Trophoblast cell (in vitro differentiated cells and primary cell): ENCODE results near the gene KREMEN1.

Experiments
- DNase-seq, 2 donors: peaks; one replicate each; pipeline ENCODE4 v3.0.0-alpha.2; 2016
- H2AFZ ChIP-seq: 2 replicates; pipeline ENCODE4 v1.6.1; 2013; ENCODE audit warnings: low read length, moderate library complexity, mild to moderate bottlenecking; ENCODE audit not compliant: insufficient read depth, poor library complexity
- H2AK5ac ChIP-seq: 2 replicates; pipeline ENCODE4 v1.6.1; 2013; ENCODE audit warnings: mild to moderate bottlenecking, low read length
- H2BK120ac ChIP-seq: 2 replicates; pipeline ENCODE4 v1.6.1; 2013; ENCODE audit warnings: low read length, mild to moderate bottlenecking, moderate library complexity; ENCODE audit not compliant: insufficient read depth, poor library complexity
- H2BK12ac ChIP-seq: 2 replicates; pipeline ENCODE4 v1.6.1; 2013; ENCODE audit warnings: mild to moderate bottlenecking, low read length, moderate library complexity
- H2BK5ac ChIP-seq: 2 replicates; pipeline ENCODE4 v1.6.1; 2013; ENCODE audit warnings: low read length, low read depth, moderate library complexity, mild to moderate bottlenecking; ENCODE audit not compliant: poor library complexity
- H3K14ac ChIP-seq: 2 replicates; pipeline ENCODE4 v1.6.1; 2013; ENCODE audit warnings: mild to moderate bottlenecking, low read length
- H3K18ac ChIP-seq: 2 replicates; pipeline ENCODE4 v1.6.1; 2013; ENCODE audit warnings: mild to moderate bottlenecking, low read length
- H3K23ac ChIP-seq: 2 replicates; pipeline ENCODE4 v1.6.1; 2013; ENCODE audit warnings: low read length
- H3K27ac ChIP-seq: 2 replicates; pipeline ENCODE4 v1.5.1; 2013; ENCODE audit warnings: low read depth, mild to moderate bottlenecking, inconsistent platforms, low read length, moderate library complexity
- H3K27me3 ChIP-seq: 2 replicates; pipeline ENCODE4 v1.6.1; 2013; ENCODE audit warnings: inconsistent platforms, mild to moderate bottlenecking, low read length, moderate library complexity; ENCODE audit not compliant: insufficient read depth
- H3K36me3 ChIP-seq, 2 experiments: 1 replicate in 1 of 2; 2 replicates in 1 of 2; pipeline ENCODE4 v1.6.1; 2013; ENCODE audit warnings: low read length in 2 of 2, mild to moderate bottlenecking in 2 of 2, moderate library complexity in 1 of 2; ENCODE audit not compliant: insufficient read depth in 2 of 2, control insufficient read depth in 1 of 2
- H3K4ac ChIP-seq: 2 replicates; pipeline ENCODE4 v1.6.1; 2013; ENCODE audit warnings: low read depth, mild to moderate bottlenecking, low read length, moderate library complexity
- H3K4me1 ChIP-seq, 2 experiments: 1 replicate in 1 of 2; 2 replicates in 1 of 2; pipeline ENCODE4 v1.6.1; 2013; ENCODE audit warnings: low read length in 2 of 2, mild to moderate bottlenecking in 2 of 2, moderate library complexity in 1 of 2; ENCODE audit not compliant: insufficient read depth in 2 of 2, control insufficient read depth in 1 of 2
- H3K4me2 ChIP-seq: 2 replicates; pipeline ENCODE4 v1.6.1; 2013; ENCODE audit warnings: inconsistent platforms, mild to moderate bottlenecking, low read length, moderate library complexity
- H3K4me3 ChIP-seq: 2 replicates; pipeline ENCODE4 v1.5.1; 2013; ENCODE audit warnings: mild to moderate bottlenecking, low read depth, low read length, inconsistent platforms
- H3K79me1 ChIP-seq: one replicate; pipeline ENCODE4 v1.6.1; 2013; ENCODE audit warnings: low read length
- H3K79me2 ChIP-seq: 2 replicates; pipeline ENCODE4 v1.6.1; 2013; ENCODE audit warnings: low read length, mild to moderate bottlenecking; ENCODE audit not compliant: control insufficient read depth, insufficient read depth, poor library complexity
- H3K9ac ChIP-seq: 2 replicates; pipeline ENCODE4 v1.6.1; 2013; ENCODE audit warnings: mild to moderate bottlenecking, low read length
- H3K9me3 ChIP-seq: 2 replicates; pipeline ENCODE4 v1.6.1; 2013; ENCODE audit warnings: low read depth, mild to moderate bottlenecking, control low read depth, inconsistent platforms, low read length; ENCODE audit not compliant: insufficient read depth
- H4K12ac ChIP-seq: 2 replicates; pipeline ENCODE4 v1.6.1; 2013; ENCODE audit warnings: low read depth, mild to moderate bottlenecking, low read length, moderate library complexity
- H4K8ac ChIP-seq: 2 replicates; pipeline ENCODE4 v1.6.1; 2013; ENCODE audit warnings: low read depth, mild to moderate bottlenecking, low read length, moderate library complexity
- H4K91ac ChIP-seq: one replicate; pipeline ENCODE4 v1.6.1; 2013; ENCODE audit warnings: low read depth, mild to moderate bottlenecking, low read length, moderate library complexity
- WGBS: extraction: QIAGEN DNeasy Blood & Tissue Kit; methylation state at CpG from one replicate; pipeline ENCODE4 v1.1.7; 2013; ENCODE audit warnings: missing lambda C conversion rate; ENCODE audit not compliant: insufficient read length, insufficient coverage; ENCODE audit errors: extremely low coverage; 5-methylcytosine and 5-hydroxymethylcytosine counted together

Gene KREMEN1

DNA sequence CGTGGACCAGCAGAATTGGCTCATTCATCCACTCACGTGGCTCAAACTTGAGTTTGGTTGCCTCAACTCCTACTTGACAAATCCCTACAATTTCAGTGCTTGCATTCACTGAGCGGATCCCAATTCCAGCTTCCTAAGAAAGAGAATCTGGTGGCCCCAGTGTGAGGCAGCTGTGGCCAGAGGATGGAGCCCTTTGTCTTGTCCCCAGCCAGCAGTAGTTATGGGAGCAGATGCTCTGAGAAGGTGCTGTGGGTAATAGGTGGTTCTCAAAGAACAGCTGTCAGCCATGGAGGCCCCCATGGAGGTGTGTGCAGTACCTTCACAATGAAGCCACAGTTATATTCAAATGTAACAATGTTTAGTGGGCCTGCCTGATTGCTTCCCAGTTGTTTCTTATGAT, 39.3 kb downstream of the KREMEN1 start:
- no peak overlapping the region for H3K14ac ChIP-seq
- no peak overlapping the region for H2BK120ac ChIP-seq
- H3K79me2 ChIP-seq: no peaks in the 10 kb centered on the region
- H2BK5ac ChIP-seq: no peak overlapping the region
- no peak overlapping the region for H3K4ac ChIP-seq
- H3K9ac ChIP-seq: no peak overlapping the region
- H2BK12ac ChIP-seq: no peak overlapping the region
- no peak for DNase-seq
- no peak overlapping the region for H4K91ac ChIP-seq
- peaks cover 2% of the 10 kb centered on the region for H3K79me1 ChIP-seq
- H3K36me3 ChIP-seq: no peaks in the 10 kb centered on the region
- no peak overlapping the region for H3K4me3 ChIP-seq
- no peak overlapping the region for H3K18ac ChIP-seq
- no peak overlapping the region for H4K8ac ChIP-seq
- peaks cover 4 to 6% of the 10 kb centered on the region in 2 experiments for H3K4me1 ChIP-seq
- no peak overlapping the region for H3K4me2 ChIP-seq
- no CpG with 5 or more reads among the region's 3 CpGs for WGBS
- H4K12ac ChIP-seq: no peak overlapping the region
- H3K23ac ChIP-seq: no peak overlapping the region
- no peaks in the 10 kb centered on the region for H3K27me3 ChIP-seq
- no peak overlapping the region for H2AK5ac ChIP-seq
- no peak overlapping the region for H2AFZ ChIP-seq
- H3K9me3 ChIP-seq: peaks cover 3% of the 10 kb centered on the region
- no peak overlapping the region for H3K27ac ChIP-seq

DNA sequence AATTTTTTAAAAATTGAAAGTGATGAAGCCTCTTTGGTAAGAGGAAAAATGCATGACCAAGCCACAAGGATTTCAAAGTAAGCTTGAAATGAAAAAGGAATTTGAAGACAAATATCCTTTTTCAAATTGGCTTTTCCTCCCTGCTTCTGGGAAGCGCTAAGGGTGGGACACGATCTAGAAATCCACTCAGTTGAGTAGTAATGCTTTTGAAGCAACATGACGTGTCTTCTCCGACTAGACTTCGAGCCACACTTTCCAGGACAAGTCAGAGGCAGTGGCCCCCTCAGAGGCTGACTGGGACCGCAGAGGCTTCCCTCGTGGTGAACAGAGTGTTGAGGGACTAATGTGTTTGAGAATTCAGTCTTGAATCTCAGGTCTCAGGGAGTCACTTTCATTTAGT, 39.8 kb downstream of the KREMEN1 start:
- no peaks in the 10 kb centered on the region for H3K79me2 ChIP-seq
- H2BK12ac ChIP-seq: no peak overlapping the region
- H3K79me1 ChIP-seq: peaks cover 2% of the 10 kb centered on the region
- no peak overlapping the region for H2AK5ac ChIP-seq
- H3K23ac ChIP-seq: no peak overlapping the region
- H4K12ac ChIP-seq: no peak overlapping the region
- H4K8ac ChIP-seq: no peak overlapping the region
- no peaks in the 10 kb centered on the region for H3K36me3 ChIP-seq
- WGBS: no CpG with 5 or more reads among the region's 7 CpGs
- H3K4me2 ChIP-seq: no peak overlapping the region
- H2AFZ ChIP-seq: no peak overlapping the region
- H3K4ac ChIP-seq: no peak overlapping the region
- no peak overlapping the region for H3K18ac ChIP-seq
- no peaks in the 10 kb centered on the region for H3K27me3 ChIP-seq
- no peak overlapping the region for H2BK120ac ChIP-seq
- H3K4me1 ChIP-seq: peaks cover 2 to 6% of the 10 kb centered on the region in 2 experiments
- DNase-seq: no peak
- no peak overlapping the region for H3K9ac ChIP-seq
- no peak overlapping the region for H3K4me3 ChIP-seq
- H4K91ac ChIP-seq: no peak overlapping the region
- no peak overlapping the region for H3K27ac ChIP-seq
- no peak overlapping the region for H3K14ac ChIP-seq
- H3K9me3 ChIP-seq: peaks cover 3% of the 10 kb centered on the region
- no peak overlapping the region for H2BK5ac ChIP-seq

DNA sequence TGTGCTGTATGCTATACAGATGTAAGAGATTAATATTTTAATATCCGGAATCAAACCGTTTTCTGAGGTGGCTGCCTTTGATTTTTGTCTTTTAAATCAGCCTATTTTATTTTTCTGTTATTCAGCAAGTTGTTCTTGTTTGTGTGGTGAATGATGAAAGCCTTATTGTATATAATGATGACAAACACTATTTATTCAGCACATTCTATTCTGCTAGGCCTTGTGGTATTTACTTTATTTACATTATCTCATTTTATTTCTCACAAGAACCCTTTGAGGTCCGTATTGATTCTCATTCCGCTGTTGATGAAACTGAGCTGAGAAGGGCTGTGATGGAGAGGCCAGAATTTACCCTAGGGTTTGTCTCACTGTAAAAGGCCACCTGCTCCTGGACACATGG, 40.5 kb downstream of the KREMEN1 start:
- no peak overlapping the region for H3K23ac ChIP-seq
- no peak overlapping the region for H2BK120ac ChIP-seq
- no peak overlapping the region for H4K8ac ChIP-seq
- H2BK5ac ChIP-seq: no peak overlapping the region
- H4K91ac ChIP-seq: no peak overlapping the region
- H3K27me3 ChIP-seq: no peaks in the 10 kb centered on the region
- H2AK5ac ChIP-seq: no peak overlapping the region
- no peak overlapping the region for H3K14ac ChIP-seq
- peaks cover 2% of the 10 kb centered on the region for H3K79me1 ChIP-seq
- no peak overlapping the region for H2BK12ac ChIP-seq
- no peak overlapping the region for H3K4me3 ChIP-seq
- no peak overlapping the region for H3K18ac ChIP-seq
- peaks cover 5% of the 10 kb centered on the region for H3K9me3 ChIP-seq
- H4K12ac ChIP-seq: no peak overlapping the region
- no peak overlapping the region for H3K27ac ChIP-seq
- no peaks in the 10 kb centered on the region for H3K79me2 ChIP-seq
- peaks cover 0 to 2% of the 10 kb centered on the region in 2 experiments for H3K4me1 ChIP-seq
- no peaks in the 10 kb centered on the region for H3K36me3 ChIP-seq
- H3K4ac ChIP-seq: no peak overlapping the region
- H3K9ac ChIP-seq: no peak overlapping the region
- DNase-seq: no peak
- no CpG with 5 or more reads among the region's 4 CpGs for WGBS
- H3K4me2 ChIP-seq: no peak overlapping the region
- H2AFZ ChIP-seq: no peak overlapping the region

DNA sequence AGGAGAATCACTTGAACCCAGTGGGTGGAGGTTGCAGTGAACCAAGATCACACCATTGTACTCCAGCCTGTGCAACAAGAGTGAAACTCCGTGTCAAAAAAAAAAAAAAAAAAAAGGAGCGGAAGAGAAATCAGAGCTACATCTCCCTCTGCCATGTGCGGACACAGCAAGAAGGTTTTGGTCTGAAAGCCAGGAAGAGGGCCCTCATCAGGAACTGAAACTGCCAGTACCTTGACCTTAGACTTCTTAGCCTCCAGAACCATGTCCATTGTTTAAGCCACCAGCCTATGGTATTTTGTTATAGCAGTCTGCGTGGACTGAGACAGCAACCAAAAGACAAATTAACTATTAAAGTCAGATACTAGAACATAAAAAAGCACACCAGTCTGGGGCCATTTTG, 41.6 kb downstream of the KREMEN1 start:
- DNase-seq: no peak
- Histone ChIP-seq H3K27ac (no peak overlapping the region), H3K4ac (no peak overlapping the region), H3K23ac (no peak overlapping the region), H3K36me3 (no peaks in the 10 kb centered on the region), H4K8ac (no peak overlapping the region), H2BK5ac (no peak overlapping the region), H3K79me1 (no peaks in the 10 kb centered on the region), H3K27me3 (no peaks in the 10 kb centered on the region), H4K12ac (no peak overlapping the region), H2BK120ac (no peak overlapping the region), H2BK12ac (no peak overlapping the region), H3K4me2 (no peak overlapping the region), H2AFZ (no peak overlapping the region), H3K14ac (no peak overlapping the region), H3K4me1 (peaks cover 0 to 2% of the 10 kb centered on the region in 2 experiments), H3K9ac (no peak overlapping the region), H3K4me3 (no peak overlapping the region), H3K18ac (no peak overlapping the region), H2AK5ac (no peak overlapping the region), H3K79me2 (no peaks in the 10 kb centered on the region), H3K9me3 (peaks cover 5% of the 10 kb centered on the region), H4K91ac (no peak overlapping the region)
- WGBS: no CpG with 5 or more reads among the region's 4 CpGs
